IMR-90 (cell line): ENCODE results near the gene FARP1. TPM values are rescaled to one million over a fixed set of nuclear protein-coding genes. Genes with fewer than 3 reads are reported as not detected.

Source experiments
- ATAC-seq: fragments of 200-7000 bp; cut with Tn5 transposase; 2 replicates; pipeline ENCODE4 v1.9.1; 2020; ENCODE audit warnings: low read depth, mild to moderate bottlenecking, moderate library complexity
- BruUV-seq: library from RNA; stranded (reverse); fragments of 400-500 nt; replicated peaks from 2 replicates; lab custom pipeline; 2021; lab: Mats Ljungman, UMichigan
- CTCF ChIA-PET: fragments of 300-600 bp; formaldehyde crosslinking; extraction: SDS; loops from one replicate; lab custom pipeline; 2021; ENCODE audit warnings: antibody characterized with exemption; lab: Yijun Ruan, JAX
- POLR2A ChIA-PET: fragments of 300-600 bp; sonication (Branson Sonifier 250); formaldehyde crosslinking; loops from one replicate; lab custom pipeline; 2022; ENCODE audit warnings: antibody characterized with exemption; ENCODE audit not compliant: unreplicated experiment; lab: Charles Lee
- DNase-seq: peaks from one replicate; pipeline ENCODE4 v3.0.0; 2013
- H2AFZ ChIP-seq: replicated peaks from 2 replicates; pipeline ENCODE3; 2013; ENCODE audit warnings: low read length, mild to moderate bottlenecking; ENCODE audit not compliant: poor library complexity
- H2AK5ac ChIP-seq: 2 replicates; pipeline ENCODE4 v1.6.1; 2013; ENCODE audit warnings: low read depth, low read length, inconsistent platforms
- H2AK9ac ChIP-seq: replicated peaks from 2 replicates; pipeline ENCODE3; 2013; ENCODE audit warnings: mild to moderate bottlenecking, low read depth, low read length, moderate library complexity; ENCODE audit not compliant: poor library complexity
- H2BK120ac ChIP-seq: 2 replicates; pipeline ENCODE4 v1.6.1; 2013; ENCODE audit warnings: low read depth, low read length, inconsistent platforms
- H2BK15ac ChIP-seq: 3 replicates; pipeline ENCODE4 v1.6.1; 2013; ENCODE audit warnings: low read depth, low read length, inconsistent platforms
- H2BK20ac ChIP-seq: 2 replicates; pipeline ENCODE4 v1.6.1; 2013; ENCODE audit warnings: low read depth, mild to moderate bottlenecking, inconsistent platforms, low read length, moderate library complexity
- H2BK5ac ChIP-seq: 2 replicates; pipeline ENCODE4 v1.6.1; 2013; ENCODE audit warnings: mild to moderate bottlenecking, low read depth, low read length, inconsistent platforms; ENCODE audit not compliant: poor library complexity, severe bottlenecking
- H3K14ac ChIP-seq: replicated peaks from 2 replicates; pipeline ENCODE4 v1.6.1; 2013; ENCODE audit warnings: low read depth, low read length, inconsistent platforms
- H3K18ac ChIP-seq: 2 replicates; pipeline ENCODE4 v1.6.1; 2013; ENCODE audit warnings: low read depth, low read length, control low read depth
- H3K23ac ChIP-seq: 2 replicates; pipeline ENCODE4 v1.6.1; 2013; ENCODE audit warnings: low read depth, low read length, inconsistent platforms
- H3K27ac ChIP-seq: 2 replicates; pipeline ENCODE4 v1.5.1; 2013; ENCODE audit warnings: mild to moderate bottlenecking, control low read depth, low read length; ENCODE audit not compliant: insufficient read depth
- H3K27me3 ChIP-seq: 2 replicates; pipeline ENCODE4 v1.6.1; 2013; ENCODE audit warnings: low read length; ENCODE audit not compliant: control insufficient read depth, insufficient read depth
- H3K36me3 ChIP-seq: 2 replicates; pipeline ENCODE4 v1.6.1; 2013; ENCODE audit warnings: low read length, mixed read lengths; ENCODE audit not compliant: control insufficient read depth, insufficient read depth
- H3K4ac ChIP-seq: 2 replicates; pipeline ENCODE4 v1.6.1; 2013; ENCODE audit warnings: low read depth, low read length, inconsistent platforms
- H3K4me1 ChIP-seq: 2 replicates; pipeline ENCODE4 v1.6.1; 2013; ENCODE audit warnings: low read length, mixed read lengths; ENCODE audit not compliant: control insufficient read depth, insufficient read depth
- H3K4me2 ChIP-seq: 2 replicates; pipeline ENCODE4 v1.6.1; 2013; ENCODE audit warnings: low read depth, mild to moderate bottlenecking, control low read depth, low read length, moderate library complexity
- H3K4me3 ChIP-seq: 2 replicates; pipeline ENCODE4 v1.5.1; 2013; ENCODE audit warnings: low read depth, mild to moderate bottlenecking, control low read depth, low read length, moderate library complexity; ENCODE audit not compliant: insufficient read depth
- H3K56ac ChIP-seq: 2 replicates; pipeline ENCODE4 v1.6.1; 2013; ENCODE audit warnings: low read length, inconsistent platforms; ENCODE audit not compliant: insufficient read depth; ENCODE audit errors: extremely low read depth
- H3K79me1 ChIP-seq, 2 experiments: 2 replicates each; pipeline ENCODE4 v1.6.1; 2013; ENCODE audit warnings: low read length in 2 of 2, inconsistent platforms in 1 of 2, low read depth in 1 of 2
- H3K9ac ChIP-seq: 2 replicates; pipeline ENCODE4 v1.6.1; 2013; ENCODE audit warnings: low read depth, low read length, control low read depth
- H3K9me1 ChIP-seq: 2 replicates; pipeline ENCODE4 v1.6.1; 2013; ENCODE audit warnings: low read length, inconsistent platforms; ENCODE audit not compliant: insufficient read depth
- H3K9me3 ChIP-seq: 2 replicates; pipeline ENCODE4 v1.6.1; 2013; ENCODE audit warnings: low read length; ENCODE audit not compliant: control insufficient read depth, insufficient read depth
- H4K20me1 ChIP-seq: 2 replicates; pipeline ENCODE4 v1.6.1; 2013; ENCODE audit warnings: low read length, inconsistent platforms; ENCODE audit not compliant: insufficient read depth
- H4K5ac ChIP-seq: 2 replicates; pipeline ENCODE4 v1.6.1; 2013; ENCODE audit warnings: mild to moderate bottlenecking, low read depth, low read length, control low read depth
- H4K8ac ChIP-seq, 2 experiments: 2 replicates each; pipeline ENCODE4 v1.6.1; 2013; ENCODE audit warnings: low read depth in 2 of 2, low read length in 2 of 2, control low read depth in 1 of 2, inconsistent platforms in 1 of 2
- H4K91ac ChIP-seq: 2 replicates; pipeline ENCODE4 v1.6.1; 2013; ENCODE audit warnings: low read depth, low read length, inconsistent platforms; ENCODE audit not compliant: insufficient read depth
- BHLHE40 ChIP-seq: fragments of 150-350 bp; IDR thresholded peaks from 2 replicates; pipeline ENCODE4 v1.6.1; 2016; ENCODE audit warnings: mild to moderate bottlenecking, low read depth, low read length
- CHD1 ChIP-seq: IDR thresholded peaks from 2 replicates; pipeline ENCODE4 v1.6.1; 2012; ENCODE audit warnings: low read depth, low read length, improper control_type of control experiment
- FOS ChIP-seq: fragments of 150-350 bp; IDR thresholded peaks from 2 replicates; pipeline ENCODE4 v1.6.1; 2016; ENCODE audit warnings: low read depth, low read length
- POLR2A ChIP-seq: IDR thresholded peaks from 2 replicates; pipeline ENCODE4 v1.6.1; 2012; ENCODE audit warnings: mild to moderate bottlenecking, low read depth, low read length
- RCOR1 ChIP-seq: IDR thresholded peaks from 2 replicates; pipeline ENCODE4 v1.6.1; 2012; ENCODE audit warnings: mild to moderate bottlenecking, low read length, improper control_type of control experiment; ENCODE audit not compliant: insufficient replicate concordance
- RFX5 ChIP-seq: IDR thresholded peaks from 2 replicates; pipeline ENCODE4 v1.8.0; 2012; ENCODE audit warnings: low read depth, mild to moderate bottlenecking, low read length, moderate library complexity
- WGBS, 2 experiments: methylation state at CpG; one replicate each; pipeline versions ENCODE4 v1.1.5 to v1.1.7; 2013; ENCODE audit warnings: missing lambda C conversion rate in 2 of 2; ENCODE audit not compliant: insufficient read length in 1 of 2; ENCODE audit errors: extremely low coverage in 2 of 2; 5-methylcytosine and 5-hydroxymethylcytosine counted together
- dilution Hi-C: fragments of 300-500 bp; cut with HindIII; formaldehyde crosslinking; loops from one replicate; pipeline ENCODE4 v1.14.3; 2018; ENCODE audit warnings: low sequenced_read_pairs; ENCODE audit not compliant: unreplicated experiment
- in situ Hi-C: fragments of 300-500 bp; cut with MboI; formaldehyde crosslinking; loops from 3 replicates; pipeline ENCODE4 v1.14.3; 2019; ENCODE audit warnings: low sequenced_read_pairs, inconsistent platforms, mixed read lengths
- intact Hi-C: fragments of 100-400 bp; cut with micrococcal nuclease; formaldehyde crosslinking; loops from 2 replicates; pipeline ENCODE4 v1.10.0; 2022
- polyA plus RNA-seq, 3 experiments: library from polyadenylated mRNA; depleted of rRNA; stranded (reverse); fragments of >200 nt; gene quantifications; 2 replicates each; pipeline ENCODE4 v1.2.3, GENCODE V29; 2012; ENCODE audit warnings: low replicate concordance in 1 of 3
- total RNA-seq: library from RNA; depleted of rRNA; stranded (reverse); fragments of >200 nt; gene quantifications from 2 replicates; pipeline ENCODE4 v1.2.3, GENCODE V29; 2012
- TF ChIP-seq, protein P1 (sequence below): conservative IDR thresholded peaks from 2 replicates; pipeline ENCODE4 v1.5.1; 2012; ENCODE audit warnings: mild to moderate bottlenecking, low read depth, low read length, improper control_type of control experiment

FARP1 gene
- total and polyA plus RNA-seq, 2 of the 4 experiments (the other 2 are of a cell fraction), result 39.6 to 57.0 TPM

DNA sequence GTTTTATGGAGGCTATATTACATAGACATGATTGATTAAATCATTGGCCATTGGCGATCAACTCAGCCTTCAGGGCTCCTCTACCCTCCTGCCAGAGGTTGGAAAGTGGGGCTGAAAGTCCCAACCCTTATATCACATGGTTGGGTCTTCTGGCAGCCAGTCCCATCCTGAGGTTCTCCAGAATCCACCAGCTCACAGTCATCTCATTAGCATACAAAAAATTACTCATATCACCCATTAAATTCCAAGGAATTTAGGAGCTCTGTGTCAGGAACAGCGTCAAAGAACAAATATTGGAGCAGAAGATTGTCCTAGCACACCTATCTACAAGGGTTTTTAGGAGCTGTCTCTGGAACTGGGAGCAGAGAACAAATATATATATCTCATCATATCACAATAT, 39.4 kb upstream of the FARP1 start:
- POLR2A ChIA-PET, result interaction anchor here (0.6 kb wide), 1 partner anchor 30 kb away, joined by 7 read pairs; no protein-coding TSS in a partner anchor

More for the DNA sequence above, 39.4 kb upstream of the FARP1 start:
- no CpG with 5 or more reads among the region's 2 CpGs for WGBS, 2 experiments
- CTCF ChIA-PET, result interaction anchor here (0.9 kb wide), 1 partner anchor 16 kb away, joined by 3 read pairs; no protein-coding TSS in a partner anchor
- H3K4ac ChIP-seq, result no peak overlapping the region
- in situ Hi-C loops (no loop called here), intact Hi-C loops (no loop called here), dilution Hi-C loops (no loop called here)
- no peaks in the 10 kb centered on the region for H3K27me3 ChIP-seq
- H3K4me2 ChIP-seq, result no peak overlapping the region
- no peak overlapping the region for H3K27ac ChIP-seq
- no peak overlapping the region for H2BK15ac ChIP-seq
- no peak overlapping the region for H2BK20ac ChIP-seq
- H4K20me1 ChIP-seq, result no peaks in the 10 kb centered on the region
- no peak overlapping the region for H3K23ac ChIP-seq
- no peak overlapping the region for H2BK5ac ChIP-seq
- no peak overlapping the region for H4K8ac ChIP-seq
- no TSS peak for BruUV-seq
- no peak overlapping the region for H3K14ac ChIP-seq
- H3K18ac ChIP-seq, result no peak overlapping the region
- H2AFZ ChIP-seq, result no peak overlapping the region
- ATAC-seq, result no peak
- no peak overlapping the region for H2AK9ac ChIP-seq
- no peak overlapping the region for H4K5ac ChIP-seq
- no peaks in the 10 kb centered on the region for H3K79me1 ChIP-seq
- H2AK5ac ChIP-seq, result no peak overlapping the region
- no peaks in the 10 kb centered on the region for H3K9me3 ChIP-seq
- peaks cover 6% of the 10 kb centered on the region for H3K4me1 ChIP-seq
- H3K56ac ChIP-seq, result no peak overlapping the region
- no peak for DNase-seq
- no peaks in the 10 kb centered on the region for H3K36me3 ChIP-seq
- no peak overlapping the region for H4K91ac ChIP-seq
- H3K9me1 ChIP-seq, result no peaks in the 10 kb centered on the region
- TF ChIP-seq RCOR1 (no peak), FOS (no peak), BHLHE40 (no peak), POLR2A (no peak), RFX5 (no peak), CHD1 (no peak)
- TF ChIP-seq, protein P1, sequence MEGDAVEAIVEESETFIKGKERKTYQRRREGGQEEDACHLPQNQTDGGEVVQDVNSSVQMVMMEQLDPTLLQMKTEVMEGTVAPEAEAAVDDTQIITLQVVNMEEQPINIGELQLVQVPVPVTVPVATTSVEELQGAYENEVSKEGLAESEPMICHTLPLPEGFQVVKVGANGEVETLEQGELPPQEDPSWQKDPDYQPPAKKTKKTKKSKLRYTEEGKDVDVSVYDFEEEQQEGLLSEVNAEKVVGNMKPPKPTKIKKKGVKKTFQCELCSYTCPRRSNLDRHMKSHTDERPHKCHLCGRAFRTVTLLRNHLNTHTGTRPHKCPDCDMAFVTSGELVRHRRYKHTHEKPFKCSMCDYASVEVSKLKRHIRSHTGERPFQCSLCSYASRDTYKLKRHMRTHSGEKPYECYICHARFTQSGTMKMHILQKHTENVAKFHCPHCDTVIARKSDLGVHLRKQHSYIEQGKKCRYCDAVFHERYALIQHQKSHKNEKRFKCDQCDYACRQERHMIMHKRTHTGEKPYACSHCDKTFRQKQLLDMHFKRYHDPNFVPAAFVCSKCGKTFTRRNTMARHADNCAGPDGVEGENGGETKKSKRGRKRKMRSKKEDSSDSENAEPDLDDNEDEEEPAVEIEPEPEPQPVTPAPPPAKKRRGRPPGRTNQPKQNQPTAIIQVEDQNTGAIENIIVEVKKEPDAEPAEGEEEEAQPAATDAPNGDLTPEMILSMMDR, result no peak
- H3K9ac ChIP-seq, result no peak overlapping the region
- H2BK120ac ChIP-seq, result no peak overlapping the region
- no peak overlapping the region for H3K4me3 ChIP-seq
